Stimulated activated CD4-positive, alpha-beta T cell treated with anti-CD3 and anti-CD28 coated beads, Interleukin-1b, Interleukin-23, amount 100 ng/mL, for 48 hours (primary cell): ENCODE results near the gene SH2D4B.

Experiments
- DNase-seq: peaks from one replicate; pipeline ENCODE4 v3.0.0-alpha.2; 2020

SH2D4B gene

GRCh38 chr10:80504158-80504811 is 33.4 kb upstream of the SH2D4B start:
- DNase-seq = no peak

- DNase-seq = no peak
These were observed 32.7 kb upstream of the SH2D4B start for GRCh38 chr10:80504897-80505465.

GRCh38 chr10:80506189-80506575 is 31.5 kb upstream of the SH2D4B start:
- DNase-seq = no peak

GRCh38 chr10:80506836-80507487 is 30.7 kb upstream of the SH2D4B start:
- DNase-seq = no peak

- no peak for DNase-seq
These were observed 28.6 kb upstream of the SH2D4B start for GRCh38 chr10:80509108-80509402.

- DNase-seq = no peak
These were observed 28.1 kb upstream of the SH2D4B start for GRCh38 chr10:80509403-80510161.

- DNase-seq = no peak
These were observed 25.6 kb upstream of the SH2D4B start for GRCh38 chr10:80512031-80512526.

- no peak for DNase-seq
These were observed 24.6 kb upstream of the SH2D4B start for GRCh38 chr10:80513106-80513505.

- no peak for DNase-seq
These were observed 22.2 kb upstream of the SH2D4B start for GRCh38 chr10:80515511-80515910.

- no peak for DNase-seq
These were observed 21.8 kb upstream of the SH2D4B start for GRCh38 chr10:80515941-80516340.

- no peak for DNase-seq
These were observed 21.1 kb upstream of the SH2D4B start for GRCh38 chr10:80516506-80517075.

- DNase-seq = no peak
These were observed 20.1 kb upstream of the SH2D4B start for GRCh38 chr10:80517416-80518142.

- DNase-seq = no peak
These were observed 19.4 kb upstream of the SH2D4B start for GRCh38 chr10:80518143-80518806.

- no peak for DNase-seq
These were observed 18.8 kb upstream of the SH2D4B start for GRCh38 chr10:80518807-80519360.

- no peak for DNase-seq
These were observed 17.6 kb upstream of the SH2D4B start for GRCh38 chr10:80519936-80520650.

- DNase-seq = no peak
These were observed 16.8 kb upstream of the SH2D4B start for GRCh38 chr10:80520661-80521470.

- DNase-seq = no peak
These were observed 14.8 kb upstream of the SH2D4B start for GRCh38 chr10:80522756-80523363.

GRCh38 chr10:80523773-80524172 is 13.9 kb upstream of the SH2D4B start:
- no peak for DNase-seq

GRCh38 chr10:80524190-80524909 is 13.4 kb upstream of the SH2D4B start:
- DNase-seq = no peak
